HCT116 (cell line): ENCODE results near the gene BAHCC1. TPM values are rescaled to one million over a fixed set of nuclear protein-coding genes. Genes with fewer than 3 reads are reported as not detected.
A peak's percentile ranks its signal among the peaks of the same experiment; 100 is the strongest.

Experiments used
- ATAC-seq: fragments of 200-7000 bp; cut with Tn5 transposase; 2 replicates; pipeline ENCODE4 v1.9.1; 2020; ENCODE audit warnings: mild to moderate bottlenecking, moderate library complexity
- BruUV-seq: library from RNA; stranded (reverse); fragments of 400-500 nt; replicated peaks from 2 replicates; lab custom pipeline; 2021; lab: Mats Ljungman, UMichigan
- CTCF ChIA-PET: fragments of 300-600 bp; sonication (Branson Sonifier 250); formaldehyde crosslinking; loops from one replicate; lab custom pipeline; 2021; ENCODE audit warnings: antibody characterized with exemption; lab: Charles Lee
- POLR2A ChIA-PET: fragments of 300-600, 350-600 bp; sonication (Branson Sonifier 250); formaldehyde crosslinking; loops from one replicate; lab custom pipeline; 2021; ENCODE audit warnings: antibody characterized with exemption; lab: Charles Lee
- RAD21 ChIA-PET, 2 experiments: fragments of 300-600 bp; sonication (Branson Sonifier 250); formaldehyde crosslinking; loops; one replicate each; lab custom pipeline; 2023; ENCODE audit warnings: low total read pairs in 2 of 2; ENCODE audit not compliant: uncharacterized antibody in 2 of 2, unreplicated experiment in 2 of 2, low non-redundant PET in 1 of 2; lab: Charles Lee
- DNase-seq: peaks from one replicate; pipeline ENCODE4 v3.0.0-alpha.2; 2010; ENCODE audit warnings: low read depth, low spot score
- H2AFZ ChIP-seq: fragments of 200-600 bp; shearing (Covaris generic), sonication (generic); 2 replicates; pipeline ENCODE4 v1.6.1; 2017; ENCODE audit warnings: low read depth, mixed run types, mixed read lengths, antibody characterized with exemption, low read length; ENCODE audit not compliant: poor library complexity, severe bottlenecking
- H3K27ac ChIP-seq: 2 replicates; pipeline ENCODE4 v1.5.1; 2012; ENCODE audit warnings: low read depth, low read length
- H3K27me3 ChIP-seq: fragments of 200-600 bp; sonication (generic); 2 replicates; pipeline ENCODE4 v1.6.1; 2016; ENCODE audit warnings: mixed run types, low read length, mixed read lengths; ENCODE audit not compliant: insufficient read depth
- H3K36me3 ChIP-seq, 2 experiments: fragments of 200-500 bp in 1 of 2; fragments of 200-600 bp in 1 of 2; sonication (Bioruptor generic) in 1 of 2; sonication (generic) in 1 of 2; 2 replicates each; pipeline versions ENCODE4 v1.5.1 to v1.6.1; 2014 to 2016; ENCODE audit warnings: low read length in 2 of 2, inconsistent platforms in 1 of 2, mixed read lengths in 1 of 2, mixed run types in 1 of 2; ENCODE audit not compliant: insufficient read depth in 2 of 2, control insufficient read depth in 1 of 2
- H3K4me1 ChIP-seq, 2 experiments: fragments of 200-600 bp in 1 of 2; sonication (generic) in 1 of 2; 2 replicates each; pipeline versions ENCODE4 v1.5.1 to v1.6.1; 2012 to 2017; ENCODE audit warnings: low read length in 2 of 2, inconsistent platforms in 1 of 2, mild to moderate bottlenecking in 1 of 2, mixed read lengths in 1 of 2, mixed run types in 1 of 2, moderate library complexity in 1 of 2; ENCODE audit not compliant: insufficient read depth in 2 of 2, control insufficient read depth in 1 of 2
- H3K4me2 ChIP-seq: fragments of 200-600 bp; sonication (generic); 2 replicates; pipeline ENCODE4 v1.6.1; 2017; ENCODE audit warnings: mixed run types, low read length, mixed read lengths
- H3K4me3 ChIP-seq, 2 experiments: fragments of 200-600 bp in 1 of 2; sonication (generic) in 1 of 2; replicated peaks in 1 of 2; 2 replicates each; pipeline ENCODE4 v1.5.1; 2011 to 2016; ENCODE audit warnings: low read length in 2 of 2, control low read depth in 1 of 2, low read depth in 1 of 2, mild to moderate bottlenecking in 1 of 2, mixed read lengths in 1 of 2, mixed run types in 1 of 2
- H3K79me2 ChIP-seq: fragments of 200-600 bp; sonication (generic); 2 replicates; pipeline ENCODE4 v1.6.1; 2017; ENCODE audit warnings: mild to moderate bottlenecking, mixed run types, low read length, moderate library complexity, mixed read lengths; ENCODE audit not compliant: insufficient read depth
- H3K9ac ChIP-seq: fragments of 200-600 bp; sonication (generic); 2 replicates; pipeline ENCODE4 v1.6.1; 2016; ENCODE audit warnings: low read length, mixed read lengths
- H3K9me2 ChIP-seq: fragments of 200-600 bp; sonication (generic), shearing (Covaris generic); 2 replicates; pipeline ENCODE4 v1.6.1; 2017; ENCODE audit warnings: mixed run types, mild to moderate bottlenecking, moderate library complexity; ENCODE audit not compliant: insufficient read depth
- H3K9me3 ChIP-seq, 2 experiments: fragments of 200-500 bp in 1 of 2; fragments of 200-600 bp in 1 of 2; sonication (Bioruptor generic) in 1 of 2; sonication (generic) in 1 of 2; 2 replicates each; pipeline ENCODE4 v1.6.1; 2014 to 2017; ENCODE audit warnings: low read length in 2 of 2, mixed read lengths in 2 of 2, inconsistent platforms in 1 of 2, low read depth in 1 of 2, mild to moderate bottlenecking in 1 of 2, mixed run types in 1 of 2, moderate library complexity in 1 of 2; ENCODE audit not compliant: control insufficient read depth in 1 of 2, insufficient read depth in 1 of 2
- H4K20me1 ChIP-seq: fragments of 200-600 bp; sonication (generic), shearing (Covaris generic); 2 replicates; pipeline ENCODE4 v1.6.1; 2017; ENCODE audit warnings: mixed run types, mild to moderate bottlenecking, moderate library complexity; ENCODE audit not compliant: insufficient read depth
- EGR1 ChIP-seq: IDR thresholded peaks from 2 replicates; pipeline ENCODE4 v1.6.1; 2012; ENCODE audit warnings: low read depth
- MAX ChIP-seq: IDR thresholded peaks from 2 replicates; pipeline ENCODE4 v1.6.1; 2012
- POLR2AphosphoS5 ChIP-seq: IDR thresholded peaks from 2 replicates; pipeline ENCODE4 v1.6.1; 2011; ENCODE audit warnings: mild to moderate bottlenecking, low read depth, low read length, moderate library complexity
- SIN3A ChIP-seq: IDR thresholded peaks from 2 replicates; pipeline ENCODE4 v1.6.1; 2012; ENCODE audit warnings: low read depth
- TCF7L2 ChIP-seq: IDR thresholded peaks from 2 replicates; pipeline ENCODE4 v1.7.0; 2011; ENCODE audit warnings: borderline replicate concordance, inconsistent platforms; ENCODE audit not compliant: insufficient read depth, insufficient read length; ENCODE audit errors: extremely low read depth
- YY1 ChIP-seq: IDR thresholded peaks from 2 replicates; pipeline ENCODE4 v1.6.1; 2011; ENCODE audit warnings: low read length, low read depth, moderate library complexity, mild to moderate bottlenecking; ENCODE audit not compliant: insufficient replicate concordance; ENCODE audit errors: extremely low read depth
- ZFX ChIP-seq: fragments of 450-650 bp; IDR thresholded peaks from 2 replicates; pipeline ENCODE4 v1.6.1; 2017
- intact Hi-C: fragments of 100-400 bp; cut with micrococcal nuclease; formaldehyde crosslinking; loops from 2 replicates; pipeline ENCODE4 v1.10.0; 2022
- total RNA-seq: library from RNA; stranded (reverse); gene quantifications from one replicate; pipeline ENCODE4 v1.2.1, GENCODE V29; 2021; ENCODE audit not compliant: unreplicated experiment
- TF ChIP-seq, protein P1 (sequence below): IDR thresholded peaks from 2 replicates; pipeline ENCODE4 v1.6.1; 2012; ENCODE audit warnings: low read depth

The BAHCC1 gene
- total RNA-seq, 1 experiment from 2014 or later = 45.2 TPM

DNA sequence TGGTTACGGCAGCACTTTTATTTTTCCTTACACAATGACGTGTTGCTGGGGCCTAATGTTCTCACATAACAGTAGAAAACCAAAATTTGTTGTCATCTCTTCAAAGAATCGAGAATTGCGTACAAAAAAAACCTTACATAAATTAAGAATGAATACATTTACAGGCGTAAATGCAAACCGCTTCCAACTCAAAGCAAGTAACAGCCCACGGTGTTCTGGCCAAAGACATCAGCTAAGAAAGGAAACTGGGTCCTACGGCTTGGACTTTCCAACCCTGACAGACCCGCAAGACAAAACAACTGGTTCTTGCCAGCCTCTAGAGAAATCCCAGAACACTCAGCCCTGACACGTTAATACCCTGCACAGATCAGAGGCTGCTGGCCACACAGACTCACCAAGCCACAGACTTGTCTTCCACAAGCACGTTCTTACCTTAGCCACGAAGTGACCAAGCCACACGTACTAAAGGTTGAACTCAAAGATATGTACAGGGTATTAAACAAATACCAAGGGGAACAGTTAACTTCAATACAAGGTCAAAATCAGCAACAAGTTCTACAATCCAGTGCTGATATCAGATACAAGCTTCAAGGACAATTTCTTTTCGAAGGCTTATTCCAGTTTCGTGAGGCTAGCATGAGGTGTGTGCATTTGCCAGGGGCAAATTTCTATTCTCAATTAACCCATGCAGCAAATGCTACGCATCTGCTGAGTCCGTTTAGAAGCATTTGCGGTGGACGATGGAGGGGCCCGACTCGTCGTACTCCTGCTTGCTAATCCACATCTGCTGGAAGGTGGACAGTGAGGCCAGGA is 114.9 kb downstream of the BAHCC1 start (continued):
- TF ChIP-seq SIN3A = no peak
- TF ChIP-seq ZFX = no peak
- TF ChIP-seq, protein P1, sequence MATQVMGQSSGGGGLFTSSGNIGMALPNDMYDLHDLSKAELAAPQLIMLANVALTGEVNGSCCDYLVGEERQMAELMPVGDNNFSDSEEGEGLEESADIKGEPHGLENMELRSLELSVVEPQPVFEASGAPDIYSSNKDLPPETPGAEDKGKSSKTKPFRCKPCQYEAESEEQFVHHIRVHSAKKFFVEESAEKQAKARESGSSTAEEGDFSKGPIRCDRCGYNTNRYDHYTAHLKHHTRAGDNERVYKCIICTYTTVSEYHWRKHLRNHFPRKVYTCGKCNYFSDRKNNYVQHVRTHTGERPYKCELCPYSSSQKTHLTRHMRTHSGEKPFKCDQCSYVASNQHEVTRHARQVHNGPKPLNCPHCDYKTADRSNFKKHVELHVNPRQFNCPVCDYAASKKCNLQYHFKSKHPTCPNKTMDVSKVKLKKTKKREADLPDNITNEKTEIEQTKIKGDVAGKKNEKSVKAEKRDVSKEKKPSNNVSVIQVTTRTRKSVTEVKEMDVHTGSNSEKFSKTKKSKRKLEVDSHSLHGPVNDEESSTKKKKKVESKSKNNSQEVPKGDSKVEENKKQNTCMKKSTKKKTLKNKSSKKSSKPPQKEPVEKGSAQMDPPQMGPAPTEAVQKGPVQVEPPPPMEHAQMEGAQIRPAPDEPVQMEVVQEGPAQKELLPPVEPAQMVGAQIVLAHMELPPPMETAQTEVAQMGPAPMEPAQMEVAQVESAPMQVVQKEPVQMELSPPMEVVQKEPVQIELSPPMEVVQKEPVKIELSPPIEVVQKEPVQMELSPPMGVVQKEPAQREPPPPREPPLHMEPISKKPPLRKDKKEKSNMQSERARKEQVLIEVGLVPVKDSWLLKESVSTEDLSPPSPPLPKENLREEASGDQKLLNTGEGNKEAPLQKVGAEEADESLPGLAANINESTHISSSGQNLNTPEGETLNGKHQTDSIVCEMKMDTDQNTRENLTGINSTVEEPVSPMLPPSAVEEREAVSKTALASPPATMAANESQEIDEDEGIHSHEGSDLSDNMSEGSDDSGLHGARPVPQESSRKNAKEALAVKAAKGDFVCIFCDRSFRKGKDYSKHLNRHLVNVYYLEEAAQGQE = no peak
- no peak for TF ChIP-seq TCF7L2
- no peak for TF ChIP-seq YY1
- TF ChIP-seq MAX = no peak
- no peak for TF ChIP-seq EGR1

DNA sequence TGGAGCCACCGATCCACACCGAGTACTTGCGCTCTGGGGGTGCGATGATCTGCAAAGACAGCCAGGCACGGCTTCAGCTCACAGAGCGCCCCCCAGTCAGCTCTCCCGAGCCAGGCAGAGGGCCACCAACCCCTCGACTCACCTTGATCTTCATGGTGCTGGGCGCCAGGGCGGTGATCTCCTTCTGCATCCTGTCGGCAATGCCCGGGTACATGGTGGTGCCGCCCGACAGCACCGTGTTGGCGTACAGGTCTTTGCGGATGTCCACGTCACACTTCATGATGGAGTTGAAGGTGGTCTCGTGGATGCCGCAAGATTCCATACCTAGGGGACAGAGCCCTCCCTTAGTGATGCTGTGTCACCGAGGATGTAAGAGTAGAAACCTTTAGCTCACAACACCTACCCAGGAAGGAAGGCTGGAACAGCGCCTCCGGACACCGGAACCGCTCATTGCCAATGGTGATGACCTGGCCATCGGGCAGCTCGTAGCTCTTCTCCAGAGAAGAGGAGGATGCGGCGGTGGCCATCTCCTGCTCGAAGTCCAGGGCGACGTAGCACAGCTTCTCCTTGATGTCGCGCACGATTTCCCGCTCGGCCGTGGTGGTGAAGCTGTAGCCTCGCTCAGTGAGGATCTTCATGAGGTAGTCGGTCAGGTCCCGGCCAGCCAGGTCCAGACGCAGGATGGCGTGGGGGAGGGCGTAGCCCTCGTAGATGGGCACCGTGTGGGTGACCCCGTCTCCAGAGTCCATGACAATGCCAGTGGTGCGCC is 115.7 kb downstream of the BAHCC1 start:
- BruUV-seq = no TSS peak
- CTCF ChIA-PET = no interaction called here
- Histone ChIP-seq H3K27ac (peak overlapping the region; percentile 86), H3K9me3 (no peaks in the 10 kb centered on the region), H3K9me2 (no peaks in the 10 kb centered on the region), H2AFZ (no peak overlapping the region), H3K79me2 (peaks cover 56% of the 10 kb centered on the region), H3K4me2 (peak overlapping the region; percentile 99), H4K20me1 (peaks cover 35% of the 10 kb centered on the region; the same call in 1 of the 2 replicates), H3K36me3 (peaks cover 19 to 34% of the 10 kb centered on the region in 2 experiments), H3K27me3 (no peaks in the 10 kb centered on the region), H3K9ac (peak overlapping the region; percentile 90), H3K4me1 (peaks cover 16 to 59% of the 10 kb centered on the region in 2 experiments; a peak in 3 of 4 replicates), H3K4me3 (peak overlapping the region; percentile 85 to 96)
- RAD21 ChIA-PET = no interaction called here
- ATAC-seq (no peak), DNase-seq (no peak)
- POLR2A ChIA-PET = interaction anchor here (0.6 to 3.9 kb wide), 5 partner anchors 8 to 132 kb away, joined by 3 to 26 read pairs (median 4); no protein-coding TSS in a partner anchor
- TF ChIP-seq POLR2AphosphoS5 (peak; percentile 49), TCF7L2 (no peak)
- intact Hi-C loops = no loop called here
